Activated CD8-positive, alpha-beta memory T cell treated with anti-CD3 and anti-CD28 coated beads, Interleukin-2, amount 50 U/mL, for 1 hour (primary cell): ENCODE measurements around the gene ETHE1.

Experiments
- DNase-seq: peaks from one replicate; pipeline ENCODE4 v3.0.0-alpha.2; 2020; ENCODE audit errors: extremely low read depth

ETHE1 gene, protein sequence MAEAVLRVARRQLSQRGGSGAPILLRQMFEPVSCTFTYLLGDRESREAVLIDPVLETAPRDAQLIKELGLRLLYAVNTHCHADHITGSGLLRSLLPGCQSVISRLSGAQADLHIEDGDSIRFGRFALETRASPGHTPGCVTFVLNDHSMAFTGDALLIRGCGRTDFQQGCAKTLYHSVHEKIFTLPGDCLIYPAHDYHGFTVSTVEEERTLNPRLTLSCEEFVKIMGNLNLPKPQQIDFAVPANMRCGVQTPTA

DNA sequence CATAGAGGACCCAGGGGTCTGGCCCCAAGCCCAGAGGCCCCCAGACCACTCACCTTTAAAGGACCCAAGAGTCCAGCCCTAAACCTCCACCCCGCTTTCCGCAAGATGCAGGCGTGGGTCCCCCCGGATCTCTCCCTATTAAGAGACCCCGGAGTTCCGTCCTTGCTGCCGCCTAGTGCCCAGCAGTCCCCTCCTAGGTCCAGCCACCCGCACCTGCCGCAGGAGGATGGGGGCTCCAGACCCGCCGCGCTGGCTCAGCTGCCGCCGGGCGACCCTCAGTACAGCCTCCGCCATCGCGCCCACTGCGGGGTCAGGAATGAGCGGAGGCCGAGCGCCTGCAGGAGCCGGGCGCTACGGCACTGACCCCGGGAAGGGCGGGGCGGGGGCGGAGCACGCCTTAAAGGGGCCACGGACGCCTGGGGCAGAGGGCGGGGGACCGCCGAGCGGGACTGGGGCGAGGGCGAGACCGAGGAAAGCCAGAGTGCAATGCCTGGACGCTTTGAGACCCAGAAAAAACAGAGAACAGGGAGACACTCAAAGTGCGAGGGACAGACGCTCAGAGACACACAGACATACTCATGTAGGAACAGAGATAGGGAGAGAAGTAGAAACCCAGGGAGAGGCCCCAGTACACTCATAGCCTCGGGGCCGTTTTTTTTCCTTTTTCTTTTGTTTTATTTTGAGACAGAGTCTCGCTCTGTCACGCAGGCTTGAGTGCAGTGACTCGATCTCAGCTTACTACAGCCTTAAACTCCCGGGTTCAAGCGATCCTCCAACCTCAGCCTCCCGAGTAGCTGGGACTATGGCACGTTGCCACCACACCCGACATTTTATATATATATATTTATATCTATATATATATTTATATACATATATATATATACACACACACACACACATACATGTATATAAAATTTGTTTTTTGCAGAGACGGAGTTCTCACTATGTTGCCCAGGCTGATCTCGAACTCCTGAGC, at the start of gene ETHE1:
Gene ETHE1 (minus strand): TSS at position 318 of the 976 bp plus-strand sequence. CDS start 24 bp downstream, at position 294.
- DNase-seq = no peak

DNA sequence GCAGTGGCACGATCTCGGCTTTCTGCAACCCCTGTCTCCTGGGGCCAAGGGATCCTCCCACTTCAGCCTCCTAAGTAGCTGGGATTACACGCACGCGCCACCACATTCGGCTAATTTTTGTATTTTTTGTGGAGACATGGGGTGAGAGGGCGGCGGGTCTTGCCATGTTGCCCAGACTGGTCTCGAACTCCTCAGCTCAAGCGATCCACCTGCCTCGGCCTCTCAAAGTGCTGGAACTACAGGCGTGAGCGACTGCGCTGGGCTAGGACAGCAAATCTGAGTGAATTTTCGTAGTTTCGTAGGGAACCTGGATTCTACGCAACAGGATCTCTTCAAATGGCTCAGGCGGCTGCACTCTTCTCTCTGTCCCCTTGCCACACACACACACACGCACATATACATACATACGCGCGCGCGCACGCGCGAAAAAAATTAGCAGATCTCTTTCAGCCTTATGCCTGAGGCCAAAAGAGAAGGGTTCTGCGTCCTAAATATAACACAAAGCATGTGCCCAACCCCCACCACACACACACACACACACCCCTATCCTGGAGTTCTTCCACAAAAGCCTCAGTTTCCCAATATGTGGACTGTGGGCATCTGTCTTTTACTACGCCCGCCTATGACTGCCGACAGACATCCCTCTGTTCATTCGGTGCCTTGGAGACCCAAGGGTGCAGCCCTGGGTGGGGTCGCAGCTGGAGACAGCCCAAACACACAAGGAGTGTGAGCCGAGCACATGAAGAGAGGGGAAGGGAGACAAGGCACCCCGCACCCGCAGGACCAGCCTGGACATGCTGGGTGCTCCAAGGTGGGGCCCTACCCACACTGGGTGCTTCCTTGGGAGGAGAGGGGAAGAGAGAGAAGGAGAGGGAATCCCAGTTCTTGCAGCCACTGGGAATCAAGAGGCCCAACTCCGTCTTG, 49.2 kb upstream of the ETHE1 start:
- no peak for DNase-seq

DNA sequence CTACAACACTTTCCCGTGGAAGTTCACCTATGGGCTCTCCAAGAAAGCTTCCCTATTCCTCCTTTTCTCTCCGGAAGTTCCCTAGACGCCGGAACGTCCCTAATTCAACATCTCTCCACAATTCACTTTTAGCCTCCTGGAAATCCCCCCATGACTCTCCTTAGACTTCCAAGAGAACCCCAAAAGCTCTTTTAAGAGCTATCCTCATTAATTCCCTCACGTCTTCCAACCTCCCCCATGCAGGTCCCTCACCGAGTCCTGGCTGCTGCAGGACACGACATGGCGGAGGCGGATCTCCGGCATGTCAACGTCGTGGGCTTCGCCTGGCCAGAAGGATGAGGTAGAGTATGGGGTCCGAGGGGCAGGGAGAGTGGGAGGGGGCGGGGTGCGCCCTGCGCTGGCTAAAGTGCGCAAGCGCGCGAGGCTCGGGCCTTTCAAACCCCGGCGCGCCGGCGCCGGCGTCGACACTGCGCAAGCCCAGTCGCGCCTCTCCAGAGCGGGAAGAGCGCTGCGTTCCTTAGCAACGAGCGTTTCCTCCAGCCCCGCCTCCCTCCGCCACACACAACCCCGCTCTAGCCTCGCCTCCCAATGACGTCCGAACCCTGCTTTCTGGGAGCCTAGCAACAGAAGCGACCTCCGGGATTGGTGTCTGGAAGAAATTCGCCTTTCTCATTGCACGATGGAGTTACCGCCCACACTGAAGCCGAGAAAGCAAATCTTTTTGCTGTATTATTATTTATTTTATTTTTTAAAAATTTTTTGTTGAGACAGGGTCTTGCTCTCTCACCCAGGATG, 48.4 kb upstream of the ETHE1 start, which contains the start of the genes PINLYP and XRCC1:
Gene PINLYP (plus strand): TSS at position 646 of the 795 bp plus-strand sequence. CDS start 1,391 bp downstream, outside the sequence.
Gene XRCC1 (minus strand): TSS at position 372 of the 795 bp plus-strand sequence. CDS start 69 bp downstream, at position 303.
- peak; percentile 91 for DNase-seq

DNA sequence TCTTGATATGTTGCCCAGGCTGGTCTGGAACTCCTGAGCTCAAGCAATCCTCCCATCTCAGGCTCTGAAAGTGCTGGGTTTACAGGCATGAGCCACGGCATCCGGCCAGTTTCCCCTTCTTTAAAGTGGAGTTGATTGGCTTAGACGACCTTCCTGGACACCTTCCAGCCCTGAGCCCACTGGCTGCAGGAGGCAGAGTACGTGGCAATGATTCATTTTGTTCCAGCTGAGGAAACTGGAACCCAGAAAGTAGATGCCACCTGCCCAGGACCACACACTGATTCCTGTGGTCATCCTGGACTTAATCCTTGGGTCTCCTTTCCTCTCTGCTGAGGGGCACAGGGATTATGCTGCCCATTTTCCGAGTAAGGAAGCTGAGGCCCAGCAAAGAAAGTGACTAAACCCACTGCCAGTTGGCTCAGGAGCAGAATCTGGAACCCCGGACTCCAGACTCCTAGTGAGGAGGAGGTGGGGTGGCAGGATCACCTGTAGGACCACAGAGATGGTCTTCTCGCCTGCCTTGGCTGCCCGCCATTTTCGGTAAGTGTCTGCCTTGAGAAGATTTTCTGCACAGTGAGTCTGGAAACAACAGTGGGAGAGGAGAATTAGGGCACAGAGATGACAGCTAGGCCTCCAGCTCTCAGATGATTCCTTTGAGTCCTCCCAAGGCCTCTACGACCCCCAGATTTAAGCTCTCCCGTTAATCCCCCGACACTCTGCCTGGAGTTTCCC, 47.6 kb upstream of the ETHE1 start:
- DNase-seq = no peak

DNA sequence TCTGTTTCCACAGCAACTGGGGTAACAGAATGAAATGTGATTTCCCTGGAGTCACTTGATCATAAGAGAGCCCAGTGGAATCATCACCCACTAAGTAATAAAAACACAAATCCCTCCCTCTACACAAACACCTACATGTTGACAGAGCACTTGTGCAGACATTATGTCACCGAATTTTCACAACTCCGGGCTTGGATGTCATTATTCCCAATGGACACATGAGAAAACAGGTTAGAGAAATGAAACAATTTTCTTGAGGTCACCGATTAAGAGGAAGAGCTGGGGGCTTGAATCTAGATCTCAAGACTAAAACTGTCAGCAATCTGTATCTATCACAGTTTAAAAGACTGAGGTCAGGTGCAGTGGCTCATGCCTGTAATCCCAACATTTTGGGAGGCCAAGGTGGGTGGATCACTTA, 45.2 kb upstream of the ETHE1 start:
- no peak for DNase-seq

DNA sequence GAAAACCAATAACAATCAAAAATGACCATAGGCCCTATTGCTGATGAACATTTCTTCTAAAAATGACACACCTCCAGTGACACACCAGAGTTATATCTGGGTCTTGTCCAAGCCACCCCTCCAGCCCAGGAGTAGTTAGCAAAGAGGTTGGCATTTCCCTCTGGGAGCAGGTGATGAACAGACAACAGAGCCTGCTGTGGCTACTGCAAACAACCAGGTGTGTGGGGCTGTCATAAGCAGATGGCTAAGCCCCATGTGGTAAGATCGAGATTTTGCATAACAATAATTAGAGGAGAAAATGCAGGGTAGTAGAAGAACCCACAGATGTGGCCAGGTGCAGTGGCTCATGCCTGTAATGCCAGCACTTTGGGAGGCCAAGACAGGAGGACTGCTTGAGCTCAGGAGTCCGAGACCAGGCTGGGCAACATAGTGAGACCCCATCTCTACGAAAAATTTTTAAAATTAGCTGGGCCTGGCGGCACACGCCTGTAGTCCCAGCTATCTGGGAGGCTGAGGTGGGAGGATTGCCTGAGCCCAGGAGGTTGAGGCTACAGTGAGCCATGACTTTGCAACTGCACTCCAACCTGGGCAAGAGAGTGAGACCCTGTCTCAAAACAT, 43.3 kb upstream of the ETHE1 start:
- no peak for DNase-seq

DNA sequence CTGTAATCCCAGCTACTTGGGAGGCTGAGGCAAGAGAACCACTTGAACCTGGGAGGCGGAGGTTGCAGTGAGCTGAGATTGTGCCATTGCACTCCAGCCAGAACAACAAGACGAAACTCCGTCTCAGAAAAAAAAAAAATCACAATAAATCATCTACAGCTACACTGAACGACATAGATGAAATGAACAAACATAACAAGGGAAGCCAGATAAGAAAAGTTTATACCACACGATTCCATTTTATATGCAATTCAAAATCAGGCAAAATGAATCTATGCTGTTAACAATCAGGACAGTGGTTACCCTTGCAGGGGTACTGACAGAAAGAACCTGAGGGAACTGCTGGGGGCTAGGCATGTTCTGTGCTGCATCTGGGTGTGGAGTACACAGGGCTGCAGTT, 42.7 kb upstream of the ETHE1 start:
- no peak for DNase-seq

DNA sequence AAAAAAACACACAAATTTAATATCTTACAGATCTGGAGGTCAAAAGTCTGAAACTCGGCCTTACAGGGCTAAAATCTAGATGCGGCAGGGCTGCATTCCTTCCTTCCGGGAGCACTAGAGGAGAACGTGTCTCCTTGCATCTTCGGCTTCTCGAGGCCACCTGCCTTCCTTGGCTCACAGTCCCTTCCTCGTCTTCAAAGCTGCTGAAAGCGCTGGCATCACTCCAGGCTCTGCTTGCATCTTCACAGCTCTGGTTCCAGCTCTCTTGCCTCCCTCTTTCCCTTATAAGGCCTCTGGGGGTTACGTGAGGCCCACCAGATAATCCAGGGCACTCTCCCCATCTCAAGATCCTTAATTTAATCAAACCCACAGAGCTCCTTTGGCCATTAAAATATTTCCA, 37.8 kb upstream of the ETHE1 start:
- DNase-seq = no peak

DNA sequence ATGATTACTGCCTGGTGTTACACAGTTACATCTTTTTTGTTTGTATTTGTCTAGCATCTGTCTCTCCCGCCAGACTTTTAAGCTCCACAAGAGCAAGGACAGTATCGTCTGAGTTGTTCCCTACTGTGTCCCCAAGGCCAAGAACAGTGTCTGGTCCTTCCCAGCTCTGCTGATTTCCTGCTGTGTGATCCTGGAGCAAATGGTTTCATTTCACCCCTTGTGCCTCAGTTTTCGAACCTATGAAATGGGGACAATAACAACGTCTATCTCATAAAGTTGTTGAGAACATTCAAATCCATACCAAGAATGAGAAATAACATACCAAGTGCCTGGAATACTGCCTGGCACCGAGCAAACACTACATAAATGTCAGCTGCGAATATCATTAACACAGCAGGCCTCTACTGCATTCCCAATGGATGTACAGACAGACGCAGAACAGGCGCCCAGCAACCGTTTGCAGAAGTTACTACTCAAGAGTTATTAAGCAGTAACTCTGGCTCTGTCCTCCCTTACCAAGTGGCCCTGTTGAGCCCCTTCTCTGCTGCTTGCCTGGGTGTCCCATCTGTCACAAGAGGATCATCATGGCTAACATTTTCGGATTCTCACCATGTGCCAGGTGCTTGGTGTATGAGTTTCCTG, 36.9 kb upstream of the ETHE1 start:
- DNase-seq = no peak

DNA sequence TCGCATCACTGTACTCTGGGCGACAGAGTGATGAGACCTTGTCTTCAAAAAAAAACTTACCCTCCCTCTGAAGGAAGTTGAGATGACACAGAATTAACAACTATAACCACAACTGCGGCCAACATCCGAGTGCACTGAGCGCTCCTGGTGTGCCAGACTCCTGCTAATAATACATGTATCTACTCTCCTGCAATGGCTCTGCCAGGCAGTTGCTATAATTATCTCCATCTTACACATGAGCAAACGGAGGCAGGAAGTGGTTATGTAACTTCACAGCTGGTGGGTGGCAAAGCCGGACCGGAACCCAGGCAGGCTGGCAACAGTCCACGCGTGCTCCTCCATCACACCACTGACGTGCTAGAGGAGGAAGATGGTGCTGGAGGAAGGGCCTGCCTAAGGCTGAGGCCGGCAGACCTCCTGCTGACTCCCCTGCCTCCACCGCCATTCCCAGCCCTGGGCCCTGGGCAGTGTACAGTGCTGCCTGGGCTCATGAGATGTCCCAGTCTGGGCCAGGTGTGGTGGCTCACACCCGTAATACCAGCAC, 35.8 kb upstream of the ETHE1 start:
- DNase-seq = peak; percentile 69

DNA sequence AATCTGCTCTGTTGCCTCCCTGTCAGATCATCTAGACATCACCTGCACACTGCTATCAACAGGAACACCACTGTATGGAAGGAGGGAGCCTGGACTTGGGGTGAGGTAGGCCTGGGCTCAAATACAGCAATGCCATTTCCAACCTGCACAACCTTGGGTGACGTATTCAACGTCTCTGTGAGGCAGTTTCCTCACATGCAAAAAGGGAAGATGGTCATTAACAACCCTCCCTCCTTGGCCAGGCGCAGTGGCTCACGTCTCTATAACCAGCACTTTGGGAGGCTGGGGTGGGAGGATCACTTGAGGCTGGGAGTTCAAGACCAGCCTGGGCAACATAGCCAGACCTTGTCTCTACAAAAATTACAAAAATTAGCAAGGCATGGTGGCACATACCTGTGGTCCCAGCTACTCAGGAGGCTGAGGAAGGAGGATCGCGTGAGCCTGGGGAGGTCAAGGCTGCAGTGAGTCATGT, 35.3 kb upstream of the ETHE1 start:
- no peak for DNase-seq

DNA sequence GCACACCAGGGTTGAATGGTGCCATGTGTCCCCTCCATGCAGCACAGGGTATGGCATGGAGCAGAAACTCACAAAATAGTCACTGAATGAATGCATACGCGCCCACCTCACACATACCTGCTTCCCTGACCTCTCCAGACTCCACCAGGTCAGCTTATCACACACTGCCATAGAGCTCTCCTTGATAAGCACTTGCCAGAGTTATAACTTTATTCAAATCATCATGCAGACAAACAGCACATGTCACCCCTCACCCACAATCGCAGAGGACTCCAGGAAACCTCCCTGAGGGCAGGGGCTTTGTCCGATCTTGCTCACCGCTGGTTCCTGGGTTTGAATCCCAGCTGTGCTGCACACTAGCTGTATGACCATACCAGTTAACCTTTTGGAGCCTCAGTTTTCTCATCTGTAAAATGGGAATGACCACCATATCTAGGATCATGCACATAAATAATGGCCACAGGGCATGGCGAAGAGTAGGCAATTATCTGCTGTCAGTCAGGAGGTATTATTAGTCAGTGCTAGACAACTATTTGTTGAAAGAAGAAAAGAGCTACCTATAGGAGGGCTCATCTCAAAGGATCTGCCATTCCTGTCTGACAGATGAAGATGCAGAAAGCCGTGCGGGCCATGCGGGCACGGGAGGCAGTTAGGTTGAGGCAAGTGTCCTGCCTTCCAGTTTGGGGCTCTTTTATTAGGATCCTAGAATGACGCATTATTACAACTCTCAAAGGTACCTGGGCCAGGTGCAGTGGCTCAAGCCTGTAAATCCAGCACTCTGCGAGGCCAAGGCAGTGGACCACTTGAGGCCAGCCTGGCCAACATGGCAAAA, 34.4 kb upstream of the ETHE1 start:
- DNase-seq = no peak

DNA sequence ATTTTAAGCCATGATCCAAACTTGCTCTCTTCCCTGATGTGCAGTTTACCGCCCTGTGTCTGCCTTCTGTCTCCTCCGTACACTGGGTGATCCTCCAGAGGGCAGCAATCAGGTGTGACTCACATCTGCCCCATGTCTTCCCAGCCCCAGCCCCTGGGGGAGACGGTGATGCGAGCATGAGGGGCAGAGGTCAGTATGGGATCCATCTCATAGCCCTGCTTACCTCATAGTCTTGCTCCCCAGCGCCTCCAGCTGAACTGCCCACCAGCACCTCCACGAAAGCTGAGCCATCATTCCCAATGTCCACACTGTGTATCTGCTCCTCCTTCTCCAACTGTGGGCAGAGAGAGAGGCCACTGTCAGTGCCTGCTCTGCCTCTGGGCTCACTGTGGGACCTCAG, 33.7 kb upstream of the ETHE1 start:
- DNase-seq = no peak

DNA sequence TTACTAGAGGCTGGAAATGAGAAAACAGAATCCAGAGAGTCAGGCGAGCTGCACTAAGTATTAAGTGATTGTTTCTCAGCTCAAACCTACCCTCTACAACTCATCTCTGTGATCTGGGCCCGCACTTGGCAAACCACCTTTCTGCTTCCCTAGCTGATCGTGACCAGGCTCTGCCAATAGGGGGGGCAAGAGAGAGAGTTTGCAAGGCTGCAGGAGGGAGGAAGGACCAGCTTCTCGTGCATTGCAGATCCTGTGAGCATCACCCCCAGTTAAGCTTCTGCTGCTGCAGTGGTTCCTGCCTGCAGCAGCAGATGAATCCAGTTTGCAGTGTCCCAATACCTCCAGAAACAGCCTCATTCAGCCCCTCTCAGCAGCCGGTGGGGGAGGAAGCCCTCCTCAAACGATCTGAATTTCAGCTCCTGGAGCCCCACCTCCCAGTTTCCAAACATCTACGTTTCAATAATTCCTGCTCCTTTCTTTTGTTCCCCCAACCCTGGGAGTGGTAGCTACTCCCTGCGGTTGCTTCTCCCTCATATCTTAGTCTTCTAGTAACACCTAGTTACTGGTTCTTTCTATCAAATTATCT, 28.3 kb upstream of the ETHE1 start:
- peak; percentile 64 for DNase-seq

DNA sequence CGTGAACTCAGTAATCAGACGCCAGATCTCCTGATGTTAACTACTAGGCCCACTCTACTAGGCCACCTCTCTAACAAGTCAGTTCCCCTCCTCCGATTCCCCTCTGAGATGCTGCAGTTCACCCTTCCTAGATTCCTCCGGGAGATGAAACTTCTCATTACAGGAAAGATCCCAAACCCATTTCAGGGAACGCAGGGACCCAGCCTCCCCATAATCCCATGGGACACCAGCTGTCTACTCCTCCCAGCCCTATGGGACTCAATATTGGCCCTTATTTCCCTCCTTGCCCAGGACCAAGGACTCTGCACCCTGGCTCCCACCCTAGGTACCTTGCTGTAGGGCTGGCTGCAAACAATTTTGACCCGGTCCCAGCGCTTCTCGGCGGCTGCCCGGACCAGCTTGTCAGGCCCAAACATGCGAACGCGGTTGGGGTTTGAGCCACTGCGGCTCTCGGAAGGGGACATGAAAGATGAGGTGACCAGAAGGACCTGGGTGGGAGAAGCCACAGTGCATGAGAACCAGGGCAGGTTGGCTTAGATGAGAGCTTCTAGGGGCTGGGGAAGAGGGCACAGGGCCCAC, 27.4 kb upstream of the ETHE1 start:
- no peak for DNase-seq

DNA sequence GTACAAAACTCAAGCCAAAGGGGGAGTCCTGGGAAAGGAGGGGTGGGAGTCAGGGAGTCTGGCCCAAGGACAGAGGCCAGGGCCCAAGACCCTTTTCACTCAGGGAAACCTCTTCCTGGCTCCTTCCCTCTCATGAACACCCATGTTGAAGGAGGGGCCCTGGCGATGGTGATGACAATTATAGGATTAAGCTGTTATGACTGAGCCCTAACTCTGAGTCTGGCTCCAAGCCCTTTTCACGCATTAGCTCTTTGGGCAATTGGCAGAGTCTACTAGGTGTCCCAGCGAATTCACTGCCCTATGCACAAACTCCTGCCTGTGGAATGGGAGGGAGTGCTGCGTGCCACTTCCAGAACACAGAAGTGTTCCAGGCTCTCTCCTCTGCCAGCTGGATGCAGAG, 26.7 kb upstream of the ETHE1 start:
- DNase-seq = no peak

DNA sequence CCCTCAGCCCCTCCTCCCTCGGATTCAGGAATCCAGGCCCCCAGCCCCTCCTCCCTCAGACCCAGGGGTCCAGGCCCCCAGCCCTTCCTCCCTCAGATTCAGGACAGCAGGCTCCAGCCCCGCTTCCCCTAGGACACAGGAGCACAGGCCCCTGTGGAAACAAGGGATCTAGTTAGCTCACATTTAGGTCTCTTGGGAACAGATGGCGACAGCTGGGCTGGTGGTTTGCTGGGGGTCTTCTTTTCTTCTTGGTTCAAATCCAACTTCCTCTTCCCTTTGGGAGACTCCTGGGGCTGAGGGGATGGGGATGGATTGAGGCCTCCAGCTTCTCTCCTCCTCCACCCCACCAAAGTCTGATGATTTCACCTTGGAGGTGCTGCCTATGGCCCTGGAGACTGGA, 25.6 kb upstream of the ETHE1 start:
- no peak for DNase-seq
